GM23338 (cell line): ENCODE measurements around the gene KLHL13. TPM values are rescaled to one million over a fixed set of nuclear protein-coding genes. Genes with fewer than 3 reads are reported as not detected.

Source experiments
- ATAC-seq: fragments of 200-7000 bp; cut with Tn5 transposase; 3 replicates; pipeline ENCODE4 v1.9.1; 2020
- DNase-seq: peaks from one replicate; pipeline ENCODE4 v3.0.0-alpha.2; 2015; ENCODE audit warnings: low spot score
- H2AFZ ChIP-seq: fragments of 200-600 bp; sonication (generic); 2 replicates; pipeline ENCODE4 v1.8.0; 2016; ENCODE audit warnings: antibody characterized with exemption, mild to moderate bottlenecking, moderate library complexity
- H3F3A ChIP-seq: fragments of 200-600 bp; sonication (generic); replicated peaks from 2 replicates; pipeline ENCODE4 v1.8.0; 2017; ENCODE audit warnings: antibody characterized with exemption, mixed run types, low read depth
- H3K27ac ChIP-seq: fragments of 200-600 bp; sonication (generic); 2 replicates; pipeline ENCODE4 v1.6.1; 2016; ENCODE audit warnings: low read depth
- H3K27me3 ChIP-seq: fragments of 200-600 bp; sonication (generic); 2 replicates; pipeline ENCODE4 v1.8.0; 2016; ENCODE audit warnings: mild to moderate bottlenecking, mixed run types, moderate library complexity; ENCODE audit not compliant: insufficient read depth
- H3K36me3 ChIP-seq: fragments of 200-600 bp; sonication (generic); 2 replicates; pipeline ENCODE4 v1.8.0; 2016; ENCODE audit warnings: mild to moderate bottlenecking; ENCODE audit not compliant: insufficient read depth
- H3K4me1 ChIP-seq: fragments of 200-600 bp; sonication (generic); 2 replicates; pipeline ENCODE4 v1.8.0; 2016; ENCODE audit warnings: mild to moderate bottlenecking, moderate library complexity; ENCODE audit not compliant: insufficient read depth
- H3K4me2 ChIP-seq: fragments of 200-600 bp; sonication (generic); 2 replicates; pipeline ENCODE4 v1.7.1; 2017; ENCODE audit warnings: mixed run types
- H3K4me3 ChIP-seq: fragments of 200-600 bp; sonication (generic); 2 replicates; pipeline ENCODE4 v1.6.1; 2016; ENCODE audit warnings: mixed run types
- H3K79me2 ChIP-seq: fragments of 200-600 bp; sonication (generic); replicated peaks from 2 replicates; pipeline ENCODE4 v1.8.0; 2017; ENCODE audit warnings: mild to moderate bottlenecking; ENCODE audit not compliant: insufficient read depth
- H3K9me2 ChIP-seq: fragments of 200-600 bp; sonication (generic); 2 replicates; pipeline ENCODE4 v1.8.0; 2017; ENCODE audit not compliant: insufficient read depth
- H4K20me1 ChIP-seq: fragments of 200-600 bp; sonication (generic); replicated peaks from 2 replicates; pipeline ENCODE4 v1.8.0; 2017; ENCODE audit warnings: mild to moderate bottlenecking; ENCODE audit not compliant: insufficient read depth
- H3K27ac Mint-ChIP-seq: 2 replicates; pipeline ENCODE4 v1.8.0; 2020; ENCODE audit warnings: inconsistent platforms, mild to moderate bottlenecking, moderate library complexity, mixed read lengths
- H3K27me3 Mint-ChIP-seq: 3 replicates; pipeline ENCODE4 v1.8.0; 2022; ENCODE audit warnings: low read depth, mild to moderate bottlenecking, moderate library complexity, mixed read lengths, inconsistent platforms; ENCODE audit not compliant: insufficient read depth, poor library complexity
- H3K36me3 Mint-ChIP-seq: 3 replicates; pipeline ENCODE4 v1.8.0; 2021; ENCODE audit warnings: low read depth, mild to moderate bottlenecking, inconsistent platforms, moderate library complexity, mixed read lengths
- H3K4me1 Mint-ChIP-seq: 3 replicates; pipeline ENCODE4 v1.8.0; 2020; ENCODE audit warnings: mild to moderate bottlenecking, inconsistent platforms, mixed read lengths
- H3K4me3 Mint-ChIP-seq: 3 replicates; pipeline ENCODE4 v1.8.0; 2021; ENCODE audit warnings: moderate library complexity, mild to moderate bottlenecking, inconsistent platforms, mixed read lengths
- H3K9me3 Mint-ChIP-seq: 3 replicates; pipeline ENCODE4 v1.8.0; 2020; ENCODE audit warnings: moderate library complexity, mild to moderate bottlenecking, inconsistent platforms, mixed read lengths
- CREB1 ChIP-seq: fragments of 250-450 bp; sonication (Bioruptor Pico); IDR thresholded peaks from 2 replicates; pipeline ENCODE4 v1.5.0; 2020; ENCODE audit warnings: low read depth, mild to moderate bottlenecking, moderate library complexity
- ETS1 ChIP-seq: IDR thresholded peaks from 2 replicates; pipeline ENCODE4 v1.6.1; 2016; ENCODE audit warnings: antibody characterized with exemption
- EZH2 ChIP-seq: fragments of 200-600 bp; sonication (generic); IDR thresholded peaks from one replicate; pipeline ENCODE4 v1.8.0; 2017; ENCODE audit warnings: antibody characterized with exemption, mild to moderate bottlenecking, low read depth; ENCODE audit not compliant: unreplicated experiment
- EZH2phosphoT487 ChIP-seq: fragments of 200-600 bp; sonication (generic); IDR thresholded peaks from one replicate; pipeline ENCODE4 v1.8.1; 2018; ENCODE audit warnings: antibody characterized with exemption; ENCODE audit not compliant: unreplicated experiment
- JUNB ChIP-seq: IDR thresholded peaks from one replicate; pipeline ENCODE4 v1.6.1; 2016; ENCODE audit warnings: antibody characterized with exemption; ENCODE audit not compliant: unreplicated experiment
- NANOG ChIP-seq: IDR thresholded peaks from 2 replicates; pipeline ENCODE4 v1.6.1; 2016; ENCODE audit warnings: antibody characterized with exemption, borderline replicate concordance
- POLR2AphosphoS5 ChIP-seq: IDR thresholded peaks from 2 replicates; pipeline ENCODE4 v1.6.1; 2016; ENCODE audit warnings: antibody characterized with exemption, low read depth
- STAT1 ChIP-seq: IDR thresholded peaks from one replicate; pipeline ENCODE4 v1.6.1; 2016; ENCODE audit warnings: antibody characterized with exemption; ENCODE audit not compliant: unreplicated experiment
- ZNF114 ChIP-seq: fragments of 250-450 bp; sonication (Bioruptor Pico); IDR thresholded peaks from 2 replicates; pipeline ENCODE4 v1.5.0; 2020; ENCODE audit warnings: mild to moderate bottlenecking, moderate library complexity
- ZNF331 ChIP-seq: fragments of 250-450 bp; sonication (Bioruptor Pico); IDR thresholded peaks from 2 replicates; pipeline ENCODE4 v1.5.0; 2020; ENCODE audit warnings: low read depth, mild to moderate bottlenecking, moderate library complexity
- polyA plus RNA-seq: library from polyadenylated mRNA; unstranded; fragments of >200 nt; fragmentation: Nextera tagmentation; extraction: Ambion mirVana; gene quantifications from 2 replicates; pipeline ENCODE4 v1.2.1, GENCODE V29; 2016
- total RNA-seq: library from RNA; depleted of rRNA; stranded (reverse); fragments of >200 nt; shearing (Covaris generic); gene quantifications from 2 replicates; pipeline ENCODE4 v1.2.3, GENCODE V29; 2014
- TF ChIP-seq, protein P1 (sequence below), 2 experiments: fragments of 200-600 bp in 1 of 2; sonication (generic) in 1 of 2; conservative IDR thresholded peaks; 2 replicates each; pipeline versions ENCODE4 v1.5.1 to v1.6.1; 2016 to 2017; ENCODE audit warnings: antibody characterized with exemption in 2 of 2, low read depth in 2 of 2, mild to moderate bottlenecking in 2 of 2, moderate library complexity in 1 of 2
- TF ChIP-seq, protein P2 (sequence below): IDR thresholded peaks from one replicate; pipeline ENCODE4 v1.6.1; 2018; ENCODE audit warnings: antibody characterized with exemption; ENCODE audit not compliant: unreplicated experiment

The KLHL13 gene
- total and polyA plus RNA-seq, 2 experiments from 2014 or later, result 5.9 to 10.9 TPM

DNA sequence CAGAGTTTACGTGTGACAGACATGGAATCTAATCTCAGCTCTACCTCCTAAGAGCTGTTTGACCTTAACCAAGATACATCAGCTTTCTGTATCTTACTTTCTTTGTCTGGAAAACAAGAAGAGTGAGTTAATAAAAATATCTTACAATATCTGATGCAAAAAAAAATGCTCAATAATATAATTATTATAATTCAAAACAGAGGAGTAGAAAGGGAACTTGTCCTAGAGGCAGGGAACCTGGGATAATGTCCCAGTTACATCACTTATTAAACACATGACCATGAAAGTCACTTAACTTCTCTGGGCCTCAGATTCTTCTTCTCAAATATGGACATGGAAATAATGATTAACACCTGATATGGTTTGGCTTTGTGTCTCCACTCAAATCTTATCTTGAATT, 256.1 kb downstream of the KLHL13 start:
- no peaks in the 10 kb centered on the region for H3K36me3 Mint-ChIP-seq
- Histone ChIP-seq H3K9me2 (no peaks in the 10 kb centered on the region), H3K27me3 (no peaks in the 10 kb centered on the region), H2AFZ (no peak overlapping the region), H3K4me2 (no peak overlapping the region), H3K27ac (no peak overlapping the region), H3K4me1 (no peaks in the 10 kb centered on the region), H3K36me3 (no peaks in the 10 kb centered on the region), H3K4me3 (no peak overlapping the region), H3F3A (no peaks in the 10 kb centered on the region), H4K20me1 (no peaks in the 10 kb centered on the region), H3K79me2 (no peaks in the 10 kb centered on the region)
- no peaks in the 10 kb centered on the region for H3K27me3 Mint-ChIP-seq
- H3K27ac Mint-ChIP-seq, result no peak overlapping the region
- H3K4me1 Mint-ChIP-seq, result no peaks in the 10 kb centered on the region
- no peak overlapping the region for H3K4me3 Mint-ChIP-seq
- TF ChIP-seq, protein P1, sequence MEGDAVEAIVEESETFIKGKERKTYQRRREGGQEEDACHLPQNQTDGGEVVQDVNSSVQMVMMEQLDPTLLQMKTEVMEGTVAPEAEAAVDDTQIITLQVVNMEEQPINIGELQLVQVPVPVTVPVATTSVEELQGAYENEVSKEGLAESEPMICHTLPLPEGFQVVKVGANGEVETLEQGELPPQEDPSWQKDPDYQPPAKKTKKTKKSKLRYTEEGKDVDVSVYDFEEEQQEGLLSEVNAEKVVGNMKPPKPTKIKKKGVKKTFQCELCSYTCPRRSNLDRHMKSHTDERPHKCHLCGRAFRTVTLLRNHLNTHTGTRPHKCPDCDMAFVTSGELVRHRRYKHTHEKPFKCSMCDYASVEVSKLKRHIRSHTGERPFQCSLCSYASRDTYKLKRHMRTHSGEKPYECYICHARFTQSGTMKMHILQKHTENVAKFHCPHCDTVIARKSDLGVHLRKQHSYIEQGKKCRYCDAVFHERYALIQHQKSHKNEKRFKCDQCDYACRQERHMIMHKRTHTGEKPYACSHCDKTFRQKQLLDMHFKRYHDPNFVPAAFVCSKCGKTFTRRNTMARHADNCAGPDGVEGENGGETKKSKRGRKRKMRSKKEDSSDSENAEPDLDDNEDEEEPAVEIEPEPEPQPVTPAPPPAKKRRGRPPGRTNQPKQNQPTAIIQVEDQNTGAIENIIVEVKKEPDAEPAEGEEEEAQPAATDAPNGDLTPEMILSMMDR (conservative IDR thresholded peaks at IDR 0.05; ENCODE audit: low read depth in 2 of 2), result no peak
- TF ChIP-seq CREB1, result no peak
- TF ChIP-seq ZNF331 (CRISPR knock-in tag), result no peak
- no peak for TF ChIP-seq STAT1
- no peak for TF ChIP-seq ZNF114 (CRISPR knock-in tag)
- TF ChIP-seq POLR2AphosphoS5, result no peak
- TF ChIP-seq JUNB, result no peak
- TF ChIP-seq EZH2phosphoT487, result no peak
- no peak for TF ChIP-seq EZH2
- no peak for TF ChIP-seq ETS1
- TF ChIP-seq, protein P2, sequence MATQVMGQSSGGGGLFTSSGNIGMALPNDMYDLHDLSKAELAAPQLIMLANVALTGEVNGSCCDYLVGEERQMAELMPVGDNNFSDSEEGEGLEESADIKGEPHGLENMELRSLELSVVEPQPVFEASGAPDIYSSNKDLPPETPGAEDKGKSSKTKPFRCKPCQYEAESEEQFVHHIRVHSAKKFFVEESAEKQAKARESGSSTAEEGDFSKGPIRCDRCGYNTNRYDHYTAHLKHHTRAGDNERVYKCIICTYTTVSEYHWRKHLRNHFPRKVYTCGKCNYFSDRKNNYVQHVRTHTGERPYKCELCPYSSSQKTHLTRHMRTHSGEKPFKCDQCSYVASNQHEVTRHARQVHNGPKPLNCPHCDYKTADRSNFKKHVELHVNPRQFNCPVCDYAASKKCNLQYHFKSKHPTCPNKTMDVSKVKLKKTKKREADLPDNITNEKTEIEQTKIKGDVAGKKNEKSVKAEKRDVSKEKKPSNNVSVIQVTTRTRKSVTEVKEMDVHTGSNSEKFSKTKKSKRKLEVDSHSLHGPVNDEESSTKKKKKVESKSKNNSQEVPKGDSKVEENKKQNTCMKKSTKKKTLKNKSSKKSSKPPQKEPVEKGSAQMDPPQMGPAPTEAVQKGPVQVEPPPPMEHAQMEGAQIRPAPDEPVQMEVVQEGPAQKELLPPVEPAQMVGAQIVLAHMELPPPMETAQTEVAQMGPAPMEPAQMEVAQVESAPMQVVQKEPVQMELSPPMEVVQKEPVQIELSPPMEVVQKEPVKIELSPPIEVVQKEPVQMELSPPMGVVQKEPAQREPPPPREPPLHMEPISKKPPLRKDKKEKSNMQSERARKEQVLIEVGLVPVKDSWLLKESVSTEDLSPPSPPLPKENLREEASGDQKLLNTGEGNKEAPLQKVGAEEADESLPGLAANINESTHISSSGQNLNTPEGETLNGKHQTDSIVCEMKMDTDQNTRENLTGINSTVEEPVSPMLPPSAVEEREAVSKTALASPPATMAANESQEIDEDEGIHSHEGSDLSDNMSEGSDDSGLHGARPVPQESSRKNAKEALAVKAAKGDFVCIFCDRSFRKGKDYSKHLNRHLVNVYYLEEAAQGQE, result no peak
- ATAC-seq (no peak), DNase-seq (no peak)
- no peaks in the 10 kb centered on the region for H3K9me3 Mint-ChIP-seq

GRCh38 chrX:117854806-117855205, 261.8 kb downstream of the KLHL13 start:
- Mint-ChIP-seq H3K4me3 (no peak overlapping the region), H3K27ac (no peak overlapping the region), H3K9me3 (no peaks in the 10 kb centered on the region), H3K4me1 (no peaks in the 10 kb centered on the region), H3K27me3 (no peaks in the 10 kb centered on the region), H3K36me3 (no peaks in the 10 kb centered on the region)
- Histone ChIP-seq H3K4me3 (no peak overlapping the region), H3K4me1 (no peaks in the 10 kb centered on the region), H3K79me2 (no peaks in the 10 kb centered on the region), H2AFZ (no peak overlapping the region), H3K27ac (no peak overlapping the region), H3K9me2 (no peaks in the 10 kb centered on the region), H4K20me1 (no peaks in the 10 kb centered on the region), H3K36me3 (no peaks in the 10 kb centered on the region), H3K4me2 (no peak overlapping the region), H3K27me3 (no peaks in the 10 kb centered on the region), H3F3A (no peaks in the 10 kb centered on the region)
- DNase-seq (no peak), ATAC-seq (no peak)
- TF ChIP-seq STAT1 (no peak), NANOG (no peak), POLR2AphosphoS5 (no peak), CREB1 (no peak), EZH2phosphoT487 (no peak), EZH2 (no peak), JUNB (no peak)
- TF ChIP-seq, protein P1 (conservative IDR thresholded peaks at IDR 0.05; ENCODE audit: low read depth in 2 of 2), result no peak
- TF ChIP-seq, protein P2, result no peak
